ENCODE data around the gene NSUN6.

DNA sequence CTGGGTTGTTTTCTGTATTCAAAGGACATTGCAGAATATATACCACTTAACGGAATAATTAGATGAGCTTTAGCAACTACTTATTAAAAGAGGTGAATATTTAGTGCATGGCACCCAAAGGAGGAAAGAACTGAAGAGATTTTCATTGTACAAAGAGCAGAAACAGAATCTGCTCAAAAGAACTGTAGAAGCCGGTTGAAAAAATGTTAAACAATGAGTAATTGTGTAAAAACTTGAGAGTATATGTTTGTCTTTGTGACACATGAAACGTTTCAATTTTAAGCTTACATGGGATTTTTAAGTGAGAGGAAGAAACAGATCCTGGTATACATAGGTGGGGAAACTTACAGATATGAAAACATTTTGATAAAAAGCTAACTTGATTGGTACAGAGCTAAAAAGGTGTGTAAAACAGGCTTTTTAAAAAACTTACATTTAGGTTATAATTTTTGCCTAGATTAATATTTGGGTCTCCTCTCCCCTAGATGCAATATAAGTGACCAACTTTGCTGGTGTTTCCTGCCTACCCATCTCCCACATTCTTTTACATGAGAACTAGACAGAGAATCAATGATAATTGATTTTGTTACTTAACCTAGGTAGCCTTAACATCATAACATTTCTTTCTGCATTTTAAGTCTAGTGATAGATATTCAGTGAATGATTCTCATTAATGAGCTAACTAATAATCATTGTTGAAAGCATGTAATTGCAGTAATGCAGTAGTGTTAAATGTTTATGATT, 14.6 kb upstream of the NSUN6 start:
- TF ChIP-seq, protein P1, sequence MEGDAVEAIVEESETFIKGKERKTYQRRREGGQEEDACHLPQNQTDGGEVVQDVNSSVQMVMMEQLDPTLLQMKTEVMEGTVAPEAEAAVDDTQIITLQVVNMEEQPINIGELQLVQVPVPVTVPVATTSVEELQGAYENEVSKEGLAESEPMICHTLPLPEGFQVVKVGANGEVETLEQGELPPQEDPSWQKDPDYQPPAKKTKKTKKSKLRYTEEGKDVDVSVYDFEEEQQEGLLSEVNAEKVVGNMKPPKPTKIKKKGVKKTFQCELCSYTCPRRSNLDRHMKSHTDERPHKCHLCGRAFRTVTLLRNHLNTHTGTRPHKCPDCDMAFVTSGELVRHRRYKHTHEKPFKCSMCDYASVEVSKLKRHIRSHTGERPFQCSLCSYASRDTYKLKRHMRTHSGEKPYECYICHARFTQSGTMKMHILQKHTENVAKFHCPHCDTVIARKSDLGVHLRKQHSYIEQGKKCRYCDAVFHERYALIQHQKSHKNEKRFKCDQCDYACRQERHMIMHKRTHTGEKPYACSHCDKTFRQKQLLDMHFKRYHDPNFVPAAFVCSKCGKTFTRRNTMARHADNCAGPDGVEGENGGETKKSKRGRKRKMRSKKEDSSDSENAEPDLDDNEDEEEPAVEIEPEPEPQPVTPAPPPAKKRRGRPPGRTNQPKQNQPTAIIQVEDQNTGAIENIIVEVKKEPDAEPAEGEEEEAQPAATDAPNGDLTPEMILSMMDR (IDR thresholded peaks at IDR 0.05 in 2 of 3, conservative IDR thresholded peaks at IDR 0.05 in 1 of 3; ENCODE audit: borderline replicate concordance in 1 of 3, insufficient read depth in 1 of 3, low read depth in 2 of 3, low read length in 2 of 3), result no peak
- TF ChIP-seq POLR2A (IDR thresholded peaks at IDR 0.05; ENCODE audit: borderline replicate concordance, extremely low read depth, insufficient read depth, insufficient read length) (no peak), FOSL1 (IDR thresholded peaks at IDR 0.05; ENCODE audit: low read depth) (no peak), EGR1 (IDR thresholded peaks at IDR 0.05; ENCODE audit: low read depth) (no peak), SIN3A (IDR thresholded peaks at IDR 0.05; ENCODE audit: low read depth) (no peak), TCF7L2 (IDR thresholded peaks at IDR 0.05; ENCODE audit: borderline replicate concordance, extremely low read depth, insufficient read depth, insufficient read length) (no peak), POLR2AphosphoS5 (IDR thresholded peaks at IDR 0.05; ENCODE audit: low read depth, low read length) (no peak), ELF1 (IDR thresholded peaks at IDR 0.05; ENCODE audit: borderline replicate concordance, low read depth) (no peak), ZNF274 (IDR thresholded peaks at IDR 0.05; ENCODE audit: low read depth, low read length) (no peak), ZFX (IDR thresholded peaks at IDR 0.05) (no peak)
- TF ChIP-seq, protein P2, sequence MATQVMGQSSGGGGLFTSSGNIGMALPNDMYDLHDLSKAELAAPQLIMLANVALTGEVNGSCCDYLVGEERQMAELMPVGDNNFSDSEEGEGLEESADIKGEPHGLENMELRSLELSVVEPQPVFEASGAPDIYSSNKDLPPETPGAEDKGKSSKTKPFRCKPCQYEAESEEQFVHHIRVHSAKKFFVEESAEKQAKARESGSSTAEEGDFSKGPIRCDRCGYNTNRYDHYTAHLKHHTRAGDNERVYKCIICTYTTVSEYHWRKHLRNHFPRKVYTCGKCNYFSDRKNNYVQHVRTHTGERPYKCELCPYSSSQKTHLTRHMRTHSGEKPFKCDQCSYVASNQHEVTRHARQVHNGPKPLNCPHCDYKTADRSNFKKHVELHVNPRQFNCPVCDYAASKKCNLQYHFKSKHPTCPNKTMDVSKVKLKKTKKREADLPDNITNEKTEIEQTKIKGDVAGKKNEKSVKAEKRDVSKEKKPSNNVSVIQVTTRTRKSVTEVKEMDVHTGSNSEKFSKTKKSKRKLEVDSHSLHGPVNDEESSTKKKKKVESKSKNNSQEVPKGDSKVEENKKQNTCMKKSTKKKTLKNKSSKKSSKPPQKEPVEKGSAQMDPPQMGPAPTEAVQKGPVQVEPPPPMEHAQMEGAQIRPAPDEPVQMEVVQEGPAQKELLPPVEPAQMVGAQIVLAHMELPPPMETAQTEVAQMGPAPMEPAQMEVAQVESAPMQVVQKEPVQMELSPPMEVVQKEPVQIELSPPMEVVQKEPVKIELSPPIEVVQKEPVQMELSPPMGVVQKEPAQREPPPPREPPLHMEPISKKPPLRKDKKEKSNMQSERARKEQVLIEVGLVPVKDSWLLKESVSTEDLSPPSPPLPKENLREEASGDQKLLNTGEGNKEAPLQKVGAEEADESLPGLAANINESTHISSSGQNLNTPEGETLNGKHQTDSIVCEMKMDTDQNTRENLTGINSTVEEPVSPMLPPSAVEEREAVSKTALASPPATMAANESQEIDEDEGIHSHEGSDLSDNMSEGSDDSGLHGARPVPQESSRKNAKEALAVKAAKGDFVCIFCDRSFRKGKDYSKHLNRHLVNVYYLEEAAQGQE (IDR thresholded peaks at IDR 0.05; ENCODE audit: low read depth), result no peak
- TF ChIP-seq, protein P3, sequence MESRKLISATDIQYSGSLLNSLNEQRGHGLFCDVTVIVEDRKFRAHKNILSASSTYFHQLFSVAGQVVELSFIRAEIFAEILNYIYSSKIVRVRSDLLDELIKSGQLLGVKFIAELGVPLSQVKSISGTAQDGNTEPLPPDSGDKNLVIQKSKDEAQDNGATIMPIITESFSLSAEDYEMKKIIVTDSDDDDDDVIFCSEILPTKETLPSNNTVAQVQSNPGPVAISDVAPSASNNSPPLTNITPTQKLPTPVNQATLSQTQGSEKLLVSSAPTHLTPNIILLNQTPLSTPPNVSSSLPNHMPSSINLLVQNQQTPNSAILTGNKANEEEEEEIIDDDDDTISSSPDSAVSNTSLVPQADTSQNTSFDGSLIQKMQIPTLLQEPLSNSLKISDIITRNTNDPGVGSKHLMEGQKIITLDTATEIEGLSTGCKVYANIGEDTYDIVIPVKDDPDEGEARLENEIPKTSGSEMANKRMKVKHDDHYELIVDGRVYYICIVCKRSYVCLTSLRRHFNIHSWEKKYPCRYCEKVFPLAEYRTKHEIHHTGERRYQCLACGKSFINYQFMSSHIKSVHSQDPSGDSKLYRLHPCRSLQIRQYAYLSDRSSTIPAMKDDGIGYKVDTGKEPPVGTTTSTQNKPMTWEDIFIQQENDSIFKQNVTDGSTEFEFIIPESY (IDR thresholded peaks at IDR 0.05; ENCODE audit: extremely low read depth, insufficient replicate concordance, low read length), result no peak
